ENCODE data around the gene GGT6. TPM values are rescaled to one million over a fixed set of nuclear protein-coding genes. Genes with fewer than 3 reads are reported as not detected.

Gene GGT6
- polyA plus RNA-seq, 1 donor: 6.3 TPM

- DNase-seq: no peak
Measured at GRCh38 chr17:4553669-4554068, 6.7 kb downstream of the GGT6 start.

GRCh38 chr17:4551796-4552525 lies 8.4 kb downstream of the GGT6 start:
- DNase-seq: no peak

- DNase-seq: no peak
Measured at GRCh38 chr17:4551141-4551540, 9.2 kb downstream of the GGT6 start.

GRCh38 chr17:4550534-4551039 lies 9.8 kb downstream of the GGT6 start:
- DNase-seq: no peak

GRCh38 chr17:4549781-4550533 lies 10.4 kb downstream of the GGT6 start:
- no peak for DNase-seq

GRCh38 chr17:4548721-4549531 lies 11.5 kb downstream of the GGT6 start:
- no peak for DNase-seq

- DNase-seq: no peak
Measured at GRCh38 chr17:4548061-4548461, 12.3 kb downstream of the GGT6 start.

GRCh38 chr17:4547118-4547906 lies 13.1 kb downstream of the GGT6 start:
- DNase-seq: no peak

GRCh38 chr17:4545217-4545951 lies 15.0 kb downstream of the GGT6 start:
- DNase-seq: no peak

- DNase-seq: no peak
Measured at GRCh38 chr17:4544951-4545216, 15.5 kb downstream of the GGT6 start.

- DNase-seq: no peak
Measured at GRCh38 chr17:4544135-4544950, 16.0 kb downstream of the GGT6 start.

GRCh38 chr17:4543557-4544026 lies 16.8 kb downstream of the GGT6 start:
- no peak for DNase-seq

- no peak for DNase-seq
Measured at GRCh38 chr17:4542726-4543191, 17.6 kb downstream of the GGT6 start.

- no peak for DNase-seq
Measured at GRCh38 chr17:4542003-4542725, 18.2 kb downstream of the GGT6 start.

GRCh38 chr17:4541328-4542002 lies 18.9 kb downstream of the GGT6 start:
- no peak for DNase-seq

- no peak for DNase-seq
Measured at GRCh38 chr17:4540687-4541327, 19.6 kb downstream of the GGT6 start.

GRCh38 chr17:4540224-4540651 lies 20.1 kb downstream of the GGT6 start:
- no peak for DNase-seq

GRCh38 chr17:4539576-4540223 lies 20.7 kb downstream of the GGT6 start:
- no peak for DNase-seq

Measured in left kidney (tissue), 2 donors.